Osteocyte (in vitro differentiated cells): ENCODE data around the gene ELN. TPM values are rescaled to one million over a fixed set of nuclear protein-coding genes. Genes with fewer than 3 reads are reported as not detected.
"Not testable (repeated sequence)": the region's sequence is repeated elsewhere in the genome, so short reads cannot be mapped to it uniquely, and the experiment has no call there.

Experiments
- DNase-seq: peaks from one replicate; pipeline ENCODE4 v3.0.0; 2021; ENCODE audit warnings: mixed read lengths; ENCODE audit not compliant: unreplicated experiment; ENCODE audit errors: extremely low spot score
- H3K27ac Mint-ChIP-seq: one replicate; pipeline ENCODE4 v1.8.0; 2021; ENCODE audit warnings: mild to moderate bottlenecking, mixed read lengths; ENCODE audit not compliant: unreplicated experiment
- H3K27me3 Mint-ChIP-seq: one replicate; pipeline ENCODE4 v1.8.0; 2021; ENCODE audit warnings: mixed read lengths; ENCODE audit not compliant: unreplicated experiment
- H3K36me3 Mint-ChIP-seq: one replicate; pipeline ENCODE4 v1.8.0; 2021; ENCODE audit warnings: mixed read lengths; ENCODE audit not compliant: unreplicated experiment
- H3K4me1 Mint-ChIP-seq: one replicate; pipeline ENCODE4 v1.8.0; 2021; ENCODE audit warnings: mixed read lengths; ENCODE audit not compliant: unreplicated experiment
- H3K4me3 Mint-ChIP-seq: one replicate; pipeline ENCODE4 v1.8.0; 2021; ENCODE audit warnings: mild to moderate bottlenecking, moderate library complexity, mixed read lengths; ENCODE audit not compliant: unreplicated experiment
- H3K9me3 Mint-ChIP-seq: one replicate; pipeline ENCODE4 v1.8.0; 2021; ENCODE audit warnings: mixed read lengths; ENCODE audit not compliant: unreplicated experiment
- total RNA-seq: library from RNA; stranded (reverse); gene quantifications from 2 replicates; pipeline ENCODE4 v1.2.1, GENCODE V29; 2021
- TF ChIP-seq, protein P1 (sequence below): fragments of 200-600 bp; sonication (generic); IDR thresholded peaks from 2 replicates; pipeline ENCODE4 v1.5.0; 2021; ENCODE audit warnings: antibody characterized with exemption, mild to moderate bottlenecking, moderate library complexity

Gene ELN
- total RNA-seq, 1 donor from 2014 or later, result 13.5 TPM

DNA sequence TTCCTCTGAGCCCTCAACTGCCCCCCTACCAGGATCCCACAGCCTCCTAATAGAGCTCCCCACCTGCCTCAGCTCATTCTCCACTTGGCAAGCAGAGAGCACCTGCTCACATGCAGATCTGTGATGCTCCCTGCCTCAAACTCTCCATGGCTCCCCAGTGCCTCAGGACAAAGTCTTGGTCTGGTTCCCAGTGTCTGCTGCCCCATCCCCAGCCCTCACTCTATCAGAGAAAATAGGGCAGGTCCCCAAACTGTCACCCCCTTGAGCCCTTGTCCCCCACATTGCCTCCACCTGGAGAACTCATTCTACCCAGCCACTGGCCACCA, 20.8 kb upstream of the ELN start:
- Mint-ChIP-seq H3K4me3 (no peak overlapping the region), H3K27ac (no peak overlapping the region), H3K27me3 (no peaks in the 10 kb centered on the region), H3K4me1 (peaks cover 32% of the 10 kb centered on the region), H3K36me3 (no peaks in the 10 kb centered on the region), H3K9me3 (no peaks in the 10 kb centered on the region)
- TF ChIP-seq, protein P1, sequence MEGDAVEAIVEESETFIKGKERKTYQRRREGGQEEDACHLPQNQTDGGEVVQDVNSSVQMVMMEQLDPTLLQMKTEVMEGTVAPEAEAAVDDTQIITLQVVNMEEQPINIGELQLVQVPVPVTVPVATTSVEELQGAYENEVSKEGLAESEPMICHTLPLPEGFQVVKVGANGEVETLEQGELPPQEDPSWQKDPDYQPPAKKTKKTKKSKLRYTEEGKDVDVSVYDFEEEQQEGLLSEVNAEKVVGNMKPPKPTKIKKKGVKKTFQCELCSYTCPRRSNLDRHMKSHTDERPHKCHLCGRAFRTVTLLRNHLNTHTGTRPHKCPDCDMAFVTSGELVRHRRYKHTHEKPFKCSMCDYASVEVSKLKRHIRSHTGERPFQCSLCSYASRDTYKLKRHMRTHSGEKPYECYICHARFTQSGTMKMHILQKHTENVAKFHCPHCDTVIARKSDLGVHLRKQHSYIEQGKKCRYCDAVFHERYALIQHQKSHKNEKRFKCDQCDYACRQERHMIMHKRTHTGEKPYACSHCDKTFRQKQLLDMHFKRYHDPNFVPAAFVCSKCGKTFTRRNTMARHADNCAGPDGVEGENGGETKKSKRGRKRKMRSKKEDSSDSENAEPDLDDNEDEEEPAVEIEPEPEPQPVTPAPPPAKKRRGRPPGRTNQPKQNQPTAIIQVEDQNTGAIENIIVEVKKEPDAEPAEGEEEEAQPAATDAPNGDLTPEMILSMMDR, result no peak
- no peak for DNase-seq

DNA sequence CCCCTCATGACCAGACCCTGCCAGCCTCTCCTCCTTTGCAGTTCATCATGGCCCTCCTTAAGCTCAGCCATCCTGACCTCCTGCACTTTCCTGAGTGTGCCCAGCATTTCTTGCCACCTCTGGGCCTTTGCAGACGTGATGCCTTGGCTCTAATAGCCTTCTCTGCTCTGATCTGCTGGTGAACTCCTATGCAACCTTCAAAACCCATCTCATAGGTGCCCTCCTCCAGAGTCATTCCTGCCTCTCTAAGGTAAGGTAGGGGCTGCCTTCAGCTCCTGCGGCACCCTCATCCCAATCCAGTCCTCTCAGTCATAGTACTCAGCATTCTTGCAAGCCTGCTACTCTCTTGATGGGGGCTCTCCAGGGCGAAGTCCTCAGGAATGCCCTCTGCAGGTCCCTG, 19.3 kb upstream of the ELN start:
- peaks cover 34% of the 10 kb centered on the region for H3K4me1 Mint-ChIP-seq
- H3K4me3 Mint-ChIP-seq, result no peak overlapping the region
- H3K36me3 Mint-ChIP-seq, result no peaks in the 10 kb centered on the region
- no peaks in the 10 kb centered on the region for H3K27me3 Mint-ChIP-seq
- TF ChIP-seq, protein P1, result no peak
- DNase-seq, result no peak
- no peaks in the 10 kb centered on the region for H3K9me3 Mint-ChIP-seq
- H3K27ac Mint-ChIP-seq, result no peak overlapping the region

DNA sequence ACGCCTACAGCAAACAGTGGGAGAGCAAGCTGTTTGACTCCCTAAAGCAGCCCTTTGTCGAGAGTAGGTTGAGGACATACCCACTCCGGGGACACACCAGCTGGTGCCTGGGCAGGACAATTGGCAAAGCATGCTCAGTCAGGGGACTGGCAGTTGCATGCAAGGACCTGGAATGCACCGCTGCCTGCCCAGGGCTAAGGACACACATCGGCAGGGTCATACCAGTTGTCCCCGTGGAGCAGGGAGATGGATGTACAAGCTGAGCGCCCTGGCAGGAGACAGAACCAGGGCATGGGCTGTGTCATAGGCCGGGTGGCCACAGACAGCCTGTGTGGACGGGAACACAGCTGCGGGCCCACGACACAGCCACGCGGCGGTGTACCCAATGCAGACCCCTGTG, 18.3 kb upstream of the ELN start:
- Mint-ChIP-seq H3K27me3 (no peaks in the 10 kb centered on the region), H3K4me1 (peaks cover 32% of the 10 kb centered on the region)
- DNase-seq, result no peak

DNA sequence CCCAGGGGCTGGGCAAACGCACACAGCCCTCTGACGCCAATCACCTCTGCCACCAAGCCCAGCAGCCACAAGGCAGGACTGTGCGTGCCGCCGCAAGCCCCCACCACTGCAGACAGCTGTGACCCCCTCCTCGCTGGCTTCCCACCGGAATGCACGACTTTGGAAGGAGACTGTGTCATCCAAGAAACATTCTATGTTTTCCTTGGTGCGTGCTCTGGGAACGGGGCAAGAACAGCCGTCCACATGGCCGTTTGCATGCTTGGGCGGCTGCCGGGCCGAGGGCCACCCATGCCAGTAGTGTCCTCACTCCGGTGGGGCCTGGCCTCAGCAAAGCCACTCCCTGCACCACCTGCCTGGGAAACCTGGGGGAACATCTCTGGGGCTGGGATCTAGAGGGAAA, 17.6 kb upstream of the ELN start:
- DNase-seq, result no peak
- Mint-ChIP-seq H3K27ac (peak overlapping the region; percentile 44), H3K36me3 (no peaks in the 10 kb centered on the region), H3K4me3 (no peak overlapping the region), H3K27me3 (no peaks in the 10 kb centered on the region), H3K9me3 (no peaks in the 10 kb centered on the region), H3K4me1 (peaks cover 32% of the 10 kb centered on the region)
- TF ChIP-seq, protein P1, result no peak

More for the DNA sequence above, 18.3 kb upstream of the ELN start:
- Mint-ChIP-seq H3K4me3 (no peak overlapping the region), H3K36me3 (no peaks in the 10 kb centered on the region), H3K27ac (no peak overlapping the region), H3K9me3 (no peaks in the 10 kb centered on the region)
- TF ChIP-seq, protein P1, result no peak

DNA sequence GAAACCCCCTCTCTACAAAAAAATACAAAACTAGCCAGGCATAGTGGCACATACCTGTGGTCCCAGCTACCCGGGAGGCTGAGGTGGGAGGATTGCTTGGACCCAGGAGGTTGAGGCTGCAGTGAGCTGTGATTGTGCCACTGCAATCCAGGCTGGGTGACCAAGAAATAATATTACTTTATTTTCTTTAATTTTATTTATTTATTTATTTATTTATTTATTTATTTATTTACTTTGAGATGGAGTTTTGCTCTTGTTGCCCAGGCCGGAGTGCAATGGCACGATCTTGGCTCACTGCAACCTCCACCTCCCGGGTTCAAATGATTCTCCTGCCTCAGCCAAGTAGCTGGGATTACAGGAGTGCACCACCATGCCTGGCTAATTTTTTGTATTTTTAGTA, 16.6 kb upstream of the ELN start:
- not testable (repeated sequence) for H3K36me3 Mint-ChIP-seq, DNase-seq, H3K9me3 Mint-ChIP-seq, H3K27me3 Mint-ChIP-seq, H3K4me3 Mint-ChIP-seq, H3K27ac Mint-ChIP-seq
- H3K4me1 Mint-ChIP-seq, result peaks cover 29% of the 10 kb centered on the region

DNA sequence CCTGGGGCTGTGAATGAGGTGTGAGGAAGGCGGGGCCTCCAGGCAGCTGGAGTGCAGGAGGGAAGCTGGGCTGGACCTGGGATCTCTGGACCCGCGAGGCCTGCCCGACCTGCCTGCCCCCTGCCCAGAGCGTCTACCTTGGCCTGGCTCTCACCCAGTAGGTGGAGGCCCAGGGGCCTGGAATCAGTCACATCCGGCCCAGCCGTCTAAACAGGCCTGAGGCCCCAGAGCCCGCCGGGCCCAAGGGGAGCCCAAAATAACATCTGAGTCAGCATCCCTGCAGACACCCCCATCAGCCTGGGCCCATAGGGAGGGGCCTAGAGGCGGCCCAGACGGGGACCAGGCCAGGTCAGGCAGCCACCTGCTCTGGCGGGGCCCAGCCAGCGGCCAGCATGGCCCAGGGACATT, 15.1 kb upstream of the ELN start:
- Mint-ChIP-seq H3K9me3 (no peaks in the 10 kb centered on the region), H3K36me3 (no peaks in the 10 kb centered on the region), H3K27ac (no peak overlapping the region), H3K27me3 (no peaks in the 10 kb centered on the region), H3K4me3 (no peak overlapping the region), H3K4me1 (peaks cover 30% of the 10 kb centered on the region)
- DNase-seq, result no peak
- TF ChIP-seq, protein P1, result no peak
